ENCODE measurements around the gene MAU2. TPM values are rescaled to one million over a fixed set of nuclear protein-coding genes. Genes with fewer than 3 reads are reported as not detected.

Gene MAU2
- total and polyA plus RNA-seq, 2 of the 8 experiments (the other 6 are each of a cell fraction or from before 2014, with no cell fraction given), result 32.0 to 40.8 TPM

GRCh38 chr19:19405971-19406877 lies 85.6 kb downstream of the MAU2 start (continued):
- TF ChIP-seq, protein P1, sequence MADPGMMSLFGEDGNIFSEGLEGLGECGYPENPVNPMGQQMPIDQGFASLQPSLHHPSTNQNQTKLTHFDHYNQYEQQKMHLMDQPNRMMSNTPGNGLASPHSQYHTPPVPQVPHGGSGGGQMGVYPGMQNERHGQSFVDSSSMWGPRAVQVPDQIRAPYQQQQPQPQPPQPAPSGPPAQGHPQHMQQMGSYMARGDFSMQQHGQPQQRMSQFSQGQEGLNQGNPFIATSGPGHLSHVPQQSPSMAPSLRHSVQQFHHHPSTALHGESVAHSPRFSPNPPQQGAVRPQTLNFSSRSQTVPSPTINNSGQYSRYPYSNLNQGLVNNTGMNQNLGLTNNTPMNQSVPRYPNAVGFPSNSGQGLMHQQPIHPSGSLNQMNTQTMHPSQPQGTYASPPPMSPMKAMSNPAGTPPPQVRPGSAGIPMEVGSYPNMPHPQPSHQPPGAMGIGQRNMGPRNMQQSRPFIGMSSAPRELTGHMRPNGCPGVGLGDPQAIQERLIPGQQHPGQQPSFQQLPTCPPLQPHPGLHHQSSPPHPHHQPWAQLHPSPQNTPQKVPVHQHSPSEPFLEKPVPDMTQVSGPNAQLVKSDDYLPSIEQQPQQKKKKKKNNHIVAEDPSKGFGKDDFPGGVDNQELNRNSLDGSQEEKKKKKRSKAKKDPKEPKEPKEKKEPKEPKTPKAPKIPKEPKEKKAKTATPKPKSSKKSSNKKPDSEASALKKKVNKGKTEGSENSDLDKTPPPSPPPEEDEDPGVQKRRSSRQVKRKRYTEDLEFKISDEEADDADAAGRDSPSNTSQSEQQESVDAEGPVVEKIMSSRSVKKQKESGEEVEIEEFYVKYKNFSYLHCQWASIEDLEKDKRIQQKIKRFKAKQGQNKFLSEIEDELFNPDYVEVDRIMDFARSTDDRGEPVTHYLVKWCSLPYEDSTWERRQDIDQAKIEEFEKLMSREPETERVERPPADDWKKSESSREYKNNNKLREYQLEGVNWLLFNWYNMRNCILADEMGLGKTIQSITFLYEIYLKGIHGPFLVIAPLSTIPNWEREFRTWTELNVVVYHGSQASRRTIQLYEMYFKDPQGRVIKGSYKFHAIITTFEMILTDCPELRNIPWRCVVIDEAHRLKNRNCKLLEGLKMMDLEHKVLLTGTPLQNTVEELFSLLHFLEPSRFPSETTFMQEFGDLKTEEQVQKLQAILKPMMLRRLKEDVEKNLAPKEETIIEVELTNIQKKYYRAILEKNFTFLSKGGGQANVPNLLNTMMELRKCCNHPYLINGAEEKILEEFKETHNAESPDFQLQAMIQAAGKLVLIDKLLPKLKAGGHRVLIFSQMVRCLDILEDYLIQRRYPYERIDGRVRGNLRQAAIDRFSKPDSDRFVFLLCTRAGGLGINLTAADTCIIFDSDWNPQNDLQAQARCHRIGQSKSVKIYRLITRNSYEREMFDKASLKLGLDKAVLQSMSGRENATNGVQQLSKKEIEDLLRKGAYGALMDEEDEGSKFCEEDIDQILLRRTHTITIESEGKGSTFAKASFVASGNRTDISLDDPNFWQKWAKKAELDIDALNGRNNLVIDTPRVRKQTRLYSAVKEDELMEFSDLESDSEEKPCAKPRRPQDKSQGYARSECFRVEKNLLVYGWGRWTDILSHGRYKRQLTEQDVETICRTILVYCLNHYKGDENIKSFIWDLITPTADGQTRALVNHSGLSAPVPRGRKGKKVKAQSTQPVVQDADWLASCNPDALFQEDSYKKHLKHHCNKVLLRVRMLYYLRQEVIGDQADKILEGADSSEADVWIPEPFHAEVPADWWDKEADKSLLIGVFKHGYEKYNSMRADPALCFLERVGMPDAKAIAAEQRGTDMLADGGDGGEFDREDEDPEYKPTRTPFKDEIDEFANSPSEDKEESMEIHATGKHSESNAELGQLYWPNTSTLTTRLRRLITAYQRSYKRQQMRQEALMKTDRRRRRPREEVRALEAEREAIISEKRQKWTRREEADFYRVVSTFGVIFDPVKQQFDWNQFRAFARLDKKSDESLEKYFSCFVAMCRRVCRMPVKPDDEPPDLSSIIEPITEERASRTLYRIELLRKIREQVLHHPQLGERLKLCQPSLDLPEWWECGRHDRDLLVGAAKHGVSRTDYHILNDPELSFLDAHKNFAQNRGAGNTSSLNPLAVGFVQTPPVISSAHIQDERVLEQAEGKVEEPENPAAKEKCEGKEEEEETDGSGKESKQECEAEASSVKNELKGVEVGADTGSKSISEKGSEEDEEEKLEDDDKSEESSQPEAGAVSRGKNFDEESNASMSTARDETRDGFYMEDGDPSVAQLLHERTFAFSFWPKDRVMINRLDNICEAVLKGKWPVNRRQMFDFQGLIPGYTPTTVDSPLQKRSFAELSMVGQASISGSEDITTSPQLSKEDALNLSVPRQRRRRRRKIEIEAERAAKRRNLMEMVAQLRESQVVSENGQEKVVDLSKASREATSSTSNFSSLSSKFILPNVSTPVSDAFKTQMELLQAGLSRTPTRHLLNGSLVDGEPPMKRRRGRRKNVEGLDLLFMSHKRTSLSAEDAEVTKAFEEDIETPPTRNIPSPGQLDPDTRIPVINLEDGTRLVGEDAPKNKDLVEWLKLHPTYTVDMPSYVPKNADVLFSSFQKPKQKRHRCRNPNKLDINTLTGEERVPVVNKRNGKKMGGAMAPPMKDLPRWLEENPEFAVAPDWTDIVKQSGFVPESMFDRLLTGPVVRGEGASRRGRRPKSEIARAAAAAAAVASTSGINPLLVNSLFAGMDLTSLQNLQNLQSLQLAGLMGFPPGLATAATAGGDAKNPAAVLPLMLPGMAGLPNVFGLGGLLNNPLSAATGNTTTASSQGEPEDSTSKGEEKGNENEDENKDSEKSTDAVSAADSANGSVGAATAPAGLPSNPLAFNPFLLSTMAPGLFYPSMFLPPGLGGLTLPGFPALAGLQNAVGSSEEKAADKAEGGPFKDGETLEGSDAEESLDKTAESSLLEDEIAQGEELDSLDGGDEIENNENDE (IDR thresholded peaks at IDR 0.05; ENCODE audit: insufficient replicate concordance, low read length), result no peak
- no peak for TF ChIP-seq MAFK (IDR thresholded peaks at IDR 0.05; ENCODE audit: low read depth, low read length)
- no peak for TF ChIP-seq ASH2L (IDR thresholded peaks at IDR 0.05; ENCODE audit: low read length)
- TF ChIP-seq SIN3A (conservative IDR thresholded peaks at IDR 0.05 in 1 of 2, IDR thresholded peaks at IDR 0.05 in 1 of 2; ENCODE audit: low read depth in 1 of 2, low read length in 2 of 2), result no peak; a peak in 1 of 4 replicates
- TF ChIP-seq CHD1 (IDR thresholded peaks at IDR 0.05; ENCODE audit: low read depth, low read length), result no peak
- TF ChIP-seq NRF1 (IDR thresholded peaks at IDR 0.05; ENCODE audit: low read depth, low read length), result no peak
- TF ChIP-seq FOSL1 (IDR thresholded peaks at IDR 0.05; ENCODE audit: insufficient read depth, low read depth, low read length), result no peak
- TF ChIP-seq PHF8 (conservative IDR thresholded peaks at IDR 0.05; ENCODE audit: low read depth, low read length), result no peak; the same call in 1 of the 2 replicates
- TF ChIP-seq KDM4A (IDR thresholded peaks at IDR 0.05; ENCODE audit: low read depth, low read length, severe bottlenecking), result no peak
